HEK293T (cell line): ENCODE data around the gene CDKN3.

ENCODE experiments used
- CTCF ChIA-PET: fragments of 350-600 bp; formaldehyde crosslinking; extraction: SDS; loops from one replicate; lab custom pipeline; 2021; ENCODE audit warnings: antibody characterized with exemption, inconsistent platforms; lab: Yijun Ruan, JAX
- POLR2A ChIA-PET: fragments of 350-600 bp; formaldehyde crosslinking; extraction: SDS; loops from one replicate; lab custom pipeline; 2020; ENCODE audit warnings: antibody characterized with exemption, inconsistent platforms; lab: Yijun Ruan, JAX
- DNase-seq: peaks from one replicate; pipeline ENCODE4 v3.0.0; 2012; ENCODE audit warnings: mixed read lengths; ENCODE audit errors: extremely low spot score
- ARNT ChIP-seq: fragments of 450-650 bp; IDR thresholded peaks from 2 replicates; pipeline ENCODE4 v1.6.1; 2017; ENCODE audit warnings: mild to moderate bottlenecking
- BHLHE40 ChIP-seq: fragments of 450-650 bp; IDR thresholded peaks from 2 replicates; pipeline ENCODE4 v1.6.1; 2016; ENCODE audit warnings: mild to moderate bottlenecking, moderate library complexity, borderline replicate concordance
- CTBP1 ChIP-seq: fragments of 450-650 bp; IDR thresholded peaks from 2 replicates; pipeline ENCODE4 v1.6.1; 2016; ENCODE audit warnings: borderline replicate concordance
- ELF4 ChIP-seq: fragments of 450-650 bp; IDR thresholded peaks from 2 replicates; pipeline ENCODE4 v1.6.1; 2017; ENCODE audit warnings: antibody characterized with exemption
- FOXA1 ChIP-seq: fragments of 450-650 bp; IDR thresholded peaks from 2 replicates; pipeline ENCODE4 v1.6.1; 2016; ENCODE audit warnings: mild to moderate bottlenecking
- FOXK2 ChIP-seq: fragments of 450-650 bp; IDR thresholded peaks from 2 replicates; pipeline ENCODE4 v1.6.1; 2016; ENCODE audit warnings: mild to moderate bottlenecking
- FOXM1 ChIP-seq: fragments of 450-650 bp; IDR thresholded peaks from 2 replicates; pipeline ENCODE4 v1.6.1; 2017; ENCODE audit warnings: mild to moderate bottlenecking, borderline replicate concordance
- HDGF ChIP-seq: fragments of 450-650 bp; IDR thresholded peaks from 2 replicates; pipeline ENCODE4 v1.6.1; 2017; ENCODE audit warnings: antibody characterized with exemption, borderline replicate concordance
- L3MBTL2 ChIP-seq: fragments of 450-650 bp; conservative IDR thresholded peaks from 2 replicates; pipeline ENCODE4 v1.6.1; 2016; ENCODE audit warnings: mild to moderate bottlenecking
- LEF1 ChIP-seq: fragments of 450-650 bp; IDR thresholded peaks from 2 replicates; pipeline ENCODE4 v1.6.1; 2017; ENCODE audit warnings: mild to moderate bottlenecking, borderline replicate concordance
- NFRKB ChIP-seq: fragments of 450-650 bp; IDR thresholded peaks from 2 replicates; pipeline ENCODE4 v1.6.1; 2016; ENCODE audit warnings: mild to moderate bottlenecking, moderate library complexity
- PKNOX1 ChIP-seq: fragments of 450-650 bp; IDR thresholded peaks from 2 replicates; pipeline ENCODE4 v1.6.1; 2016
- SP1 ChIP-seq: fragments of 450-650 bp; IDR thresholded peaks from 2 replicates; pipeline ENCODE4 v1.6.1; 2017
- SUZ12 ChIP-seq: fragments of 450-650 bp; IDR thresholded peaks from 2 replicates; pipeline ENCODE4 v1.6.1; 2016; ENCODE audit warnings: mild to moderate bottlenecking
- TARDBP ChIP-seq: fragments of 450-650 bp; IDR thresholded peaks from 2 replicates; pipeline ENCODE4 v1.6.1; 2016
- ZNF384 ChIP-seq: fragments of 450-650 bp; IDR thresholded peaks from 2 replicates; pipeline ENCODE4 v1.6.1; 2016

Gene CDKN3

GRCh38 chr14:54410215-54410614 lies 13.4 kb downstream of the CDKN3 start:
- CTCF ChIA-PET = interaction anchor here (0.6 to 0.8 kb wide), 2 partner anchors 80 to 99 kb away, joined by 3 read pairs; partner anchors contain the start of gene CGRRF1
- TF ChIP-seq BHLHE40 (no peak), SP1 (no peak), HDGF (no peak), ARNT (no peak), FOXM1 (no peak), FOXA1 (no peak), LEF1 (no peak), TARDBP (no peak), CTBP1 (no peak), PKNOX1 (no peak), ELF4 (no peak), ZNF384 (no peak), FOXK2 (no peak), L3MBTL2 (no peak), SUZ12 (no peak), NFRKB (no peak)
- DNase-seq = no peak
- POLR2A ChIA-PET = interaction anchor here (1.5 kb wide), 1 partner anchor 13 kb away, joined by 6 read pairs; the partner anchor contains the start of gene CDKN3

- ChIA-PET CTCF (interaction anchor here (0.5 kb wide), 1 partner anchor 9 kb away, joined by 3 read pairs; no protein-coding TSS in a partner anchor), POLR2A (no interaction called here)
- TF ChIP-seq FOXK2 (no peak), ELF4 (no peak), BHLHE40 (no peak), ARNT (no peak), PKNOX1 (no peak), TARDBP (no peak), ZNF384 (no peak), SP1 (no peak), NFRKB (no peak)
- no peak for DNase-seq
Observed at GRCh38 chr14:54411371-54411770, 14.6 kb downstream of the CDKN3 start.

GRCh38 chr14:54420478-54421142 lies 23.8 kb downstream of the CDKN3 start:
- DNase-seq = peak; percentile 64
- no peak for TF ChIP-seq SP1
- no peak for TF ChIP-seq ELF4
- no peak for TF ChIP-seq LEF1
- no peak for TF ChIP-seq FOXK2
- TF ChIP-seq FOXM1 = no peak
- TF ChIP-seq SUZ12 = no peak
- TF ChIP-seq CTBP1 = no peak
- no peak for TF ChIP-seq ARNT
- no peak for TF ChIP-seq PKNOX1
- ChIA-PET POLR2A (interaction anchor here (1.4 kb wide), 1 partner anchor 53 kb away, joined by 10 read pairs; no protein-coding TSS in a partner anchor), CTCF (interaction anchor here (0.6 to 1.0 kb wide), 11 partner anchors 9 to 1014 kb away, joined by 3 to 11 read pairs (median 3); partner anchors contain the start of gene CDKN3)

- POLR2A ChIA-PET = interaction anchor here (0.7 to 1.7 kb wide), 3 partner anchors 9 to 56 kb away, joined by 3 to 5 read pairs (median 3); no protein-coding TSS in a partner anchor
- DNase-seq = no peak
- no peak for TF ChIP-seq ZNF384
- no peak for TF ChIP-seq LEF1
- no peak for TF ChIP-seq SUZ12
- no peak for TF ChIP-seq FOXM1
- no peak for TF ChIP-seq BHLHE40
- TF ChIP-seq FOXA1 = no peak
- TF ChIP-seq HDGF = no peak
- TF ChIP-seq L3MBTL2 = no peak
- TF ChIP-seq NFRKB = no peak
- no peak for TF ChIP-seq TARDBP
- CTCF ChIA-PET = interaction anchor here (1.1 kb wide), 1 partner anchor 17 kb away, joined by 3 read pairs; no protein-coding TSS in a partner anchor
Observed at GRCh38 chr14:54423991-54424390, 27.2 kb downstream of the CDKN3 start.

- no peak for TF ChIP-seq HDGF
- TF ChIP-seq FOXA1 = no peak
- TF ChIP-seq SP1 = no peak
- no peak for TF ChIP-seq ELF4
- TF ChIP-seq ZNF384 = no peak
- no peak for TF ChIP-seq L3MBTL2
- TF ChIP-seq LEF1 = no peak
- TF ChIP-seq SUZ12 = no peak
- no peak for TF ChIP-seq BHLHE40
- TF ChIP-seq PKNOX1 = no peak
- POLR2A ChIA-PET = interaction anchor here (0.7 to 1.7 kb wide), 2 partner anchors 27 to 57 kb away, joined by 3 to 5 read pairs; no protein-coding TSS in a partner anchor
Observed at GRCh38 chr14:54424479-54424901, 27.7 kb downstream of the CDKN3 start.

More at GRCh38 chr14:54424479-54424901, 27.7 kb downstream of the CDKN3 start:
- no peak for DNase-seq
- CTCF ChIA-PET = interaction anchor here (1.1 kb wide), 1 partner anchor 16 kb away, joined by 3 read pairs; no protein-coding TSS in a partner anchor
